ENCODE measurements around the gene CLCNKA. TPM values are rescaled to one million over a fixed set of nuclear protein-coding genes. Genes with fewer than 3 reads are reported as not detected.

The CLCNKA gene
- total RNA-seq, 1 experiment from 2014 or later = 0.10 TPM

GRCh38 chr1:15993666-15994065 lies 28.2 kb upstream of the CLCNKA start:
- TF ChIP-seq SP1 (IDR thresholded peaks at IDR 0.05; ENCODE audit: low read depth) = no peak
- TF ChIP-seq FOSL1 (IDR thresholded peaks at IDR 0.05; ENCODE audit: low read depth) = no peak
- no peak for TF ChIP-seq EGR1 (IDR thresholded peaks at IDR 0.05; ENCODE audit: low read depth)
- TF ChIP-seq, protein P1, sequence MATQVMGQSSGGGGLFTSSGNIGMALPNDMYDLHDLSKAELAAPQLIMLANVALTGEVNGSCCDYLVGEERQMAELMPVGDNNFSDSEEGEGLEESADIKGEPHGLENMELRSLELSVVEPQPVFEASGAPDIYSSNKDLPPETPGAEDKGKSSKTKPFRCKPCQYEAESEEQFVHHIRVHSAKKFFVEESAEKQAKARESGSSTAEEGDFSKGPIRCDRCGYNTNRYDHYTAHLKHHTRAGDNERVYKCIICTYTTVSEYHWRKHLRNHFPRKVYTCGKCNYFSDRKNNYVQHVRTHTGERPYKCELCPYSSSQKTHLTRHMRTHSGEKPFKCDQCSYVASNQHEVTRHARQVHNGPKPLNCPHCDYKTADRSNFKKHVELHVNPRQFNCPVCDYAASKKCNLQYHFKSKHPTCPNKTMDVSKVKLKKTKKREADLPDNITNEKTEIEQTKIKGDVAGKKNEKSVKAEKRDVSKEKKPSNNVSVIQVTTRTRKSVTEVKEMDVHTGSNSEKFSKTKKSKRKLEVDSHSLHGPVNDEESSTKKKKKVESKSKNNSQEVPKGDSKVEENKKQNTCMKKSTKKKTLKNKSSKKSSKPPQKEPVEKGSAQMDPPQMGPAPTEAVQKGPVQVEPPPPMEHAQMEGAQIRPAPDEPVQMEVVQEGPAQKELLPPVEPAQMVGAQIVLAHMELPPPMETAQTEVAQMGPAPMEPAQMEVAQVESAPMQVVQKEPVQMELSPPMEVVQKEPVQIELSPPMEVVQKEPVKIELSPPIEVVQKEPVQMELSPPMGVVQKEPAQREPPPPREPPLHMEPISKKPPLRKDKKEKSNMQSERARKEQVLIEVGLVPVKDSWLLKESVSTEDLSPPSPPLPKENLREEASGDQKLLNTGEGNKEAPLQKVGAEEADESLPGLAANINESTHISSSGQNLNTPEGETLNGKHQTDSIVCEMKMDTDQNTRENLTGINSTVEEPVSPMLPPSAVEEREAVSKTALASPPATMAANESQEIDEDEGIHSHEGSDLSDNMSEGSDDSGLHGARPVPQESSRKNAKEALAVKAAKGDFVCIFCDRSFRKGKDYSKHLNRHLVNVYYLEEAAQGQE (IDR thresholded peaks at IDR 0.05; ENCODE audit: low read depth) = no peak
- TF ChIP-seq CEBPB (IDR thresholded peaks at IDR 0.05; ENCODE audit: low read depth) = no peak
- TF ChIP-seq JUND (IDR thresholded peaks at IDR 0.05) = no peak
- no peak for TF ChIP-seq ZFX (IDR thresholded peaks at IDR 0.05)
- TF ChIP-seq, protein P2, sequence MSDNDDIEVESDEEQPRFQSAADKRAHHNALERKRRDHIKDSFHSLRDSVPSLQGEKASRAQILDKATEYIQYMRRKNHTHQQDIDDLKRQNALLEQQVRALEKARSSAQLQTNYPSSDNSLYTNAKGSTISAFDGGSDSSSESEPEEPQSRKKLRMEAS (IDR thresholded peaks at IDR 0.05) = no peak
- no peak for TF ChIP-seq CBX3 (IDR thresholded peaks at IDR 0.05; ENCODE audit: low read depth)
- no peak for TF ChIP-seq RAD21 (IDR thresholded peaks at IDR 0.05; ENCODE audit: low read depth)
- TF ChIP-seq SRF (IDR thresholded peaks at IDR 0.05; ENCODE audit: low read depth) = no peak
- intact Hi-C loops (cut with micrococcal nuclease) = loop anchor here (1.0 to 5.0 kb wide), 4 partner anchors 178 to 401 kb away; no protein-coding TSS in a partner anchor
- DNase-seq (ENCODE audit: low read depth, low spot score) = no peak
- BruUV-seq (replicated peaks) = no TSS peak
- ChIA-PET RAD21 (ENCODE audit: low non-redundant PET in 1 of 2, low total read pairs in 2 of 2, uncharacterized antibody in 2 of 2, unreplicated experiment in 2 of 2) (no interaction called here), CTCF (interaction anchor here (0.9 to 1.8 kb wide), 3 partner anchors 9 to 190 kb away, joined by 3 to 7 read pairs (median 3); no protein-coding TSS in a partner anchor), POLR2A (no interaction called here)
- H3K9ac ChIP-seq (ENCODE audit: low read length) = no peak overlapping the region
- H3K36me3 ChIP-seq (ENCODE audit: control insufficient read depth in 1 of 2, insufficient read depth in 2 of 2, low read length in 2 of 2) = no peaks in the 10 kb centered on the region
- no peak overlapping the region for H3K4me2 ChIP-seq (ENCODE audit: low read length)
- H3K9me3 ChIP-seq (ENCODE audit: control insufficient read depth in 1 of 2, insufficient read depth in 1 of 2, low read depth in 1 of 2, low read length in 2 of 2) = no peaks in the 10 kb centered on the region
- no peak overlapping the region for H2AFZ ChIP-seq (ENCODE audit: low read depth, low read length, poor library complexity, severe bottlenecking)
- no peaks in the 10 kb centered on the region for H3K27me3 ChIP-seq (ENCODE audit: insufficient read depth, low read length)
- H3K79me2 ChIP-seq (ENCODE audit: insufficient read depth, low read length) = no peaks in the 10 kb centered on the region
- H3K27ac ChIP-seq (ENCODE audit: low read depth, low read length) = no peak overlapping the region; the same call in 1 of the 2 replicates
- no peak overlapping the region for H3K4me3 ChIP-seq (replicated peaks in 1 of 2; ENCODE audit: low read depth in 1 of 2, low read length in 2 of 2)
- no peaks in the 10 kb centered on the region for H4K20me1 ChIP-seq (ENCODE audit: insufficient read depth)
- no peak for ATAC-seq
- no peaks in the 10 kb centered on the region for H3K9me2 ChIP-seq (ENCODE audit: insufficient read depth)
- H3K4me1 ChIP-seq (ENCODE audit: control insufficient read depth in 1 of 2, insufficient read depth in 2 of 2, low read length in 2 of 2) = no peaks in the 10 kb centered on the region
